ENCODE results near the gene SKP2.

DNA sequence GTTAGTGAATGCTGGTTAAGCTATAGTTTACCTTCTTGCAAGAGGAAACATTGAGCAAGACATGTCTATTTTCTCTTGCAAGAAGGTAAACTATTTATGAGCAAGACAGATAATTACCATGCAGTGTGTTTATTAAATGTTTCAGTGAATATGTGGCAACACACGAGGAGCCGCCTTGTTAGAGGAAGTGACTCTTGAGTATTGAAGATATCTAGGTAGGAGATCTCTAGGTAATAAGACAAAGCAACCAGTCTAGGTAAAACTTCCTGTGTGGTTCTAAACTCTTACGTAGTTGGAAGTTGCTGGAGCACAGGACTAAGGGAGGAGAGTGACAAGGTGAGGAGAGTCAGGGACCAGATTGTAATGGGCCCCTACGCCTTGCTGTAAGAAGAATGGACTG, 16.8 kb downstream of the SKP2 start:
- TF ChIP-seq, protein P1, sequence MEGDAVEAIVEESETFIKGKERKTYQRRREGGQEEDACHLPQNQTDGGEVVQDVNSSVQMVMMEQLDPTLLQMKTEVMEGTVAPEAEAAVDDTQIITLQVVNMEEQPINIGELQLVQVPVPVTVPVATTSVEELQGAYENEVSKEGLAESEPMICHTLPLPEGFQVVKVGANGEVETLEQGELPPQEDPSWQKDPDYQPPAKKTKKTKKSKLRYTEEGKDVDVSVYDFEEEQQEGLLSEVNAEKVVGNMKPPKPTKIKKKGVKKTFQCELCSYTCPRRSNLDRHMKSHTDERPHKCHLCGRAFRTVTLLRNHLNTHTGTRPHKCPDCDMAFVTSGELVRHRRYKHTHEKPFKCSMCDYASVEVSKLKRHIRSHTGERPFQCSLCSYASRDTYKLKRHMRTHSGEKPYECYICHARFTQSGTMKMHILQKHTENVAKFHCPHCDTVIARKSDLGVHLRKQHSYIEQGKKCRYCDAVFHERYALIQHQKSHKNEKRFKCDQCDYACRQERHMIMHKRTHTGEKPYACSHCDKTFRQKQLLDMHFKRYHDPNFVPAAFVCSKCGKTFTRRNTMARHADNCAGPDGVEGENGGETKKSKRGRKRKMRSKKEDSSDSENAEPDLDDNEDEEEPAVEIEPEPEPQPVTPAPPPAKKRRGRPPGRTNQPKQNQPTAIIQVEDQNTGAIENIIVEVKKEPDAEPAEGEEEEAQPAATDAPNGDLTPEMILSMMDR (IDR thresholded peaks at IDR 0.05), result no peak
- no peak for TF ChIP-seq POLR2A (IDR thresholded peaks at IDR 0.05)
- TF ChIP-seq POLR2AphosphoS5 (IDR thresholded peaks at IDR 0.05), result no peak
- no peak for TF ChIP-seq EP300 (IDR thresholded peaks at IDR 0.05)

Measured in upper lobe of left lung (tissue), 4 donors.